A673 (cell line): ENCODE data around the gene TSPAN14. TPM values are rescaled to one million over a fixed set of nuclear protein-coding genes. Genes with fewer than 3 reads are reported as not detected.

Source experiments
- BruUV-seq: library from RNA; stranded (reverse); fragments of 400-500 nt; replicated peaks from 2 replicates; lab custom pipeline; 2021; lab: Mats Ljungman, UMichigan
- CTCF ChIA-PET: fragments of 300-600 bp; sonication (Branson Sonifier 250); formaldehyde crosslinking; loops from one replicate; lab custom pipeline; 2022; ENCODE audit warnings: antibody characterized with exemption; lab: Charles Lee
- POLR2A ChIA-PET: fragments of 300-600 bp; sonication (Branson Sonifier 250); formaldehyde crosslinking; loops from one replicate; lab custom pipeline; 2022; ENCODE audit warnings: antibody characterized with exemption; ENCODE audit not compliant: low non-redundant PET; lab: Charles Lee
- DNase-seq: peaks from one replicate; pipeline ENCODE4 v3.0.0-alpha.2; 2015; ENCODE audit warnings: low spot score
- H3K27ac ChIP-seq: fragments of 200-600 bp; sonication (generic); 2 replicates; pipeline ENCODE4 v1.5.1; 2016; ENCODE audit warnings: mixed run types, low read depth, mild to moderate bottlenecking, mixed read lengths, antibody characterized with exemption, low read length; ENCODE audit not compliant: poor library complexity, severe bottlenecking
- H3K27me3 ChIP-seq: fragments of 200-600 bp; sonication (generic); replicated peaks from 2 replicates; pipeline ENCODE4 v1.6.1; 2017; ENCODE audit warnings: mixed run types, low read depth, mild to moderate bottlenecking, mixed read lengths, antibody characterized with exemption, low read length; ENCODE audit not compliant: insufficient read depth, poor library complexity
- H3K36me3 ChIP-seq: fragments of 200-600 bp; sonication (generic); 2 replicates; pipeline ENCODE4 v1.6.1; 2016; ENCODE audit warnings: mixed run types, mild to moderate bottlenecking, mixed read lengths, antibody characterized with exemption, low read length; ENCODE audit not compliant: insufficient read depth, poor library complexity, severe bottlenecking
- H3K4me1 ChIP-seq: fragments of 200-600 bp; sonication (generic); 2 replicates; pipeline ENCODE4 v1.6.1; 2017; ENCODE audit warnings: mixed run types, mild to moderate bottlenecking, mixed read lengths, antibody characterized with exemption, low read length; ENCODE audit not compliant: insufficient read depth, poor library complexity, severe bottlenecking
- H3K4me3 ChIP-seq: fragments of 200-600 bp; sonication (generic); 2 replicates; pipeline ENCODE4 v1.5.1; 2016; ENCODE audit warnings: low read depth, mixed run types, mild to moderate bottlenecking, mixed read lengths, low read length; ENCODE audit not compliant: poor library complexity, severe bottlenecking
- H3K9me3 ChIP-seq: fragments of 200-600 bp; sonication (generic); 2 replicates; pipeline ENCODE4 v1.6.1; 2016; ENCODE audit warnings: mixed run types, low read depth, mild to moderate bottlenecking, mixed read lengths, antibody characterized with exemption, low read length; ENCODE audit not compliant: poor library complexity, severe bottlenecking
- EZH2 ChIP-seq: fragments of 200-600 bp; sonication (generic); IDR thresholded peaks from 2 replicates; pipeline ENCODE4 v1.6.1; 2017; ENCODE audit warnings: borderline replicate concordance, low read depth, mild to moderate bottlenecking, mixed read lengths, antibody characterized with exemption, low read length; ENCODE audit not compliant: poor library complexity, severe bottlenecking
- intact Hi-C: fragments of 100-400 bp; cut with micrococcal nuclease; formaldehyde crosslinking; loops from one replicate; pipeline ENCODE4 v1.10.0; 2022; ENCODE audit not compliant: unreplicated experiment
- total RNA-seq: library from RNA; stranded (reverse); gene quantifications from 2 replicates; pipeline ENCODE4 v1.2.3, GENCODE V29; 2021
- TF ChIP-seq, protein P1 (sequence below): fragments of 300-800, 200-600 bp; sonication (generic); conservative IDR thresholded peaks from 2 replicates; pipeline ENCODE4 v1.5.1; 2017; ENCODE audit warnings: low read depth, mild to moderate bottlenecking, antibody characterized with exemption, low read length, moderate library complexity, mixed read lengths

The TSPAN14 gene
- total RNA-seq, 1 experiment from 2014 or later, result 50.4 TPM

DNA sequence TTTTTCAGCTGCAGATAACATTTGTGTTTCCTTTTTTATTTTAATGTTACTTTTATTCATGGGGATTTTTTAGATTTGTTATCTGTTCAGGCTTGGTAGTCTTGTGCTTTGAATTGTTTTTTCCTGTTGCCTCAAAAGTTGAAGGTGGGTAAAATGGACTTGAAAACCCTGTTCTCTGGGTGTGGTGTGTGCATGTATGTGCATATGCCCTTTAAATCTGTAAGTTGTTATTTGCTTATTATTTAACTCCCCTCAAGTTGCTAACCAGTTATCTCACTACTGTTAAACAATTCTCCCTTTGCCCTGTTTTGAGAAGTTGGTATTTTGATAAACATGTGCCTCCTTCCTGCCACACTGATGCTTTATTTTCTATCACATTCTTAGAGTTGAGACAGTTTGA is 30.6 kb downstream of the TSPAN14 start:
- POLR2A ChIA-PET, result no interaction called here
- H3K4me3 ChIP-seq, result no peak overlapping the region
- BruUV-seq, result no TSS peak
- intact Hi-C loops, result no loop called here
- no peaks in the 10 kb centered on the region for H3K27me3 ChIP-seq
- CTCF ChIA-PET, result no interaction called here
- TF ChIP-seq, protein P1, sequence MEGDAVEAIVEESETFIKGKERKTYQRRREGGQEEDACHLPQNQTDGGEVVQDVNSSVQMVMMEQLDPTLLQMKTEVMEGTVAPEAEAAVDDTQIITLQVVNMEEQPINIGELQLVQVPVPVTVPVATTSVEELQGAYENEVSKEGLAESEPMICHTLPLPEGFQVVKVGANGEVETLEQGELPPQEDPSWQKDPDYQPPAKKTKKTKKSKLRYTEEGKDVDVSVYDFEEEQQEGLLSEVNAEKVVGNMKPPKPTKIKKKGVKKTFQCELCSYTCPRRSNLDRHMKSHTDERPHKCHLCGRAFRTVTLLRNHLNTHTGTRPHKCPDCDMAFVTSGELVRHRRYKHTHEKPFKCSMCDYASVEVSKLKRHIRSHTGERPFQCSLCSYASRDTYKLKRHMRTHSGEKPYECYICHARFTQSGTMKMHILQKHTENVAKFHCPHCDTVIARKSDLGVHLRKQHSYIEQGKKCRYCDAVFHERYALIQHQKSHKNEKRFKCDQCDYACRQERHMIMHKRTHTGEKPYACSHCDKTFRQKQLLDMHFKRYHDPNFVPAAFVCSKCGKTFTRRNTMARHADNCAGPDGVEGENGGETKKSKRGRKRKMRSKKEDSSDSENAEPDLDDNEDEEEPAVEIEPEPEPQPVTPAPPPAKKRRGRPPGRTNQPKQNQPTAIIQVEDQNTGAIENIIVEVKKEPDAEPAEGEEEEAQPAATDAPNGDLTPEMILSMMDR, result no peak
- H3K9me3 ChIP-seq, result no peaks in the 10 kb centered on the region
- no peak overlapping the region for H3K27ac ChIP-seq
- no peak for DNase-seq
- peaks cover 6% of the 10 kb centered on the region for H3K36me3 ChIP-seq
- peaks cover 15% of the 10 kb centered on the region for H3K4me1 ChIP-seq

DNA sequence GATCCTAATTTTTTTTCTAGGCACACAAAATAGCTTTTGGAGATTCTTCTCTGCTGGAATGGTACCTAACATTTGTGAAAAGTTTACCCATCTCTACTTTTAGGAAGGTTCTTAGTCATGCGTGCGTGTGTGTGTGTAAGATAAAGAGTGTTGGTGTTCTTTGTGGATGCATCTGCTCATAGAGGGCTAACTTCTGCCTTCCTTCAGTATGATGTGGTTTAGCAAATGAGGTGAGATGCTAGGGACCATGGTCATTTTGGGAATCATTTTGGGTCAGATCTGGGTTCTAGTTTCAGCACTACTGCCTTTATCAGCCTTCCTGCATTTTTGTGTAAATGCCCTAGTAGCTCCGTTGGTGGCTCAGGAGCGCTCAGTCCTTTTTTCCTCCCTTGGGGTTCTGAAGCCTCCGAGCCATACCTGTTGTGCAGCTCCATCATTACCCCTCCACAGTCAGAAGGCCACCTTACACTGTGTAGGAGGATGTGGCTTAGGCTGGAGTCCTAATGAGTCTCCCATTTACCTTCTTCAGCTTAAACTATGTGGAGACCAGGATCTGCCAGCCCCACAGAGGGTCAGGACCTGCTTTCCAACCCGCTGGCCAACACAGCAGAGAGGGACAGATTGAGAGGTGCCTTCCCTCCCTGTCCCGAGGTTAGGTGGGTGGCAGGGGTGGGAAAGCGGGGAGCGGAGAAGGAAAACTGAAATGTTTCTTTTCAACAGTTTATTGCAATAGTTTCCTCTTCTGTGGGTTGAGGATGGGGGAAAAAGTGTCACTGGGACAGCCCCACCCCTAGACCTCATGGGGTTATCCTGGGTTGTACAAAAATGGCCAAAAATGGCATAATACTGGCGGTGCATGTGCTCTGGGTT is 31.2 kb downstream of the TSPAN14 start:
- TF ChIP-seq, protein P1, result no peak
- TF ChIP-seq EZH2, result no peak
- Histone ChIP-seq H3K27me3 (no peaks in the 10 kb centered on the region), H3K36me3 (peaks cover 8% of the 10 kb centered on the region), H3K9me3 (no peaks in the 10 kb centered on the region), H3K27ac (no peak overlapping the region), H3K4me1 (peaks cover 15% of the 10 kb centered on the region), H3K4me3 (no peak overlapping the region)
- intact Hi-C loops, result no loop called here
- POLR2A ChIA-PET, result no interaction called here
- no TSS peak for BruUV-seq
- CTCF ChIA-PET, result no interaction called here
- no peak for DNase-seq

GRCh38 chr10:80485946-80486764 is 32.0 kb downstream of the TSPAN14 start:
- intact Hi-C loops, result no loop called here
- peak overlapping the region; percentile 48 for H3K27ac ChIP-seq
- BruUV-seq, result no TSS peak
- CTCF ChIA-PET, result no interaction called here
- no peak for DNase-seq
- H3K9me3 ChIP-seq, result no peaks in the 10 kb centered on the region
- H3K4me3 ChIP-seq, result no peak overlapping the region
- H3K4me1 ChIP-seq, result peaks cover 15% of the 10 kb centered on the region
- H3K27me3 ChIP-seq, result no peaks in the 10 kb centered on the region
- POLR2A ChIA-PET, result no interaction called here
- TF ChIP-seq EZH2, result no peak
- TF ChIP-seq, protein P1, result no peak
- H3K36me3 ChIP-seq, result peaks cover 8% of the 10 kb centered on the region
